IPS-18c (cell line): ENCODE data around the gene ITGA7.
A peak's percentile ranks its signal among the peaks of the same experiment; 100 is the strongest.

Experiments
- H3K4me3 ChIP-seq: 2 replicates; pipeline ENCODE4 v1.7.0; 2013; ENCODE audit warnings: low read depth, mild to moderate bottlenecking, low read length, moderate library complexity; ENCODE audit not compliant: insufficient read depth
- H3K9me3 ChIP-seq: one replicate; pipeline ENCODE4 v1.6.1; 2013; ENCODE audit warnings: mild to moderate bottlenecking, low read length, moderate library complexity; ENCODE audit not compliant: control insufficient read depth, insufficient read depth

ITGA7 gene

DNA sequence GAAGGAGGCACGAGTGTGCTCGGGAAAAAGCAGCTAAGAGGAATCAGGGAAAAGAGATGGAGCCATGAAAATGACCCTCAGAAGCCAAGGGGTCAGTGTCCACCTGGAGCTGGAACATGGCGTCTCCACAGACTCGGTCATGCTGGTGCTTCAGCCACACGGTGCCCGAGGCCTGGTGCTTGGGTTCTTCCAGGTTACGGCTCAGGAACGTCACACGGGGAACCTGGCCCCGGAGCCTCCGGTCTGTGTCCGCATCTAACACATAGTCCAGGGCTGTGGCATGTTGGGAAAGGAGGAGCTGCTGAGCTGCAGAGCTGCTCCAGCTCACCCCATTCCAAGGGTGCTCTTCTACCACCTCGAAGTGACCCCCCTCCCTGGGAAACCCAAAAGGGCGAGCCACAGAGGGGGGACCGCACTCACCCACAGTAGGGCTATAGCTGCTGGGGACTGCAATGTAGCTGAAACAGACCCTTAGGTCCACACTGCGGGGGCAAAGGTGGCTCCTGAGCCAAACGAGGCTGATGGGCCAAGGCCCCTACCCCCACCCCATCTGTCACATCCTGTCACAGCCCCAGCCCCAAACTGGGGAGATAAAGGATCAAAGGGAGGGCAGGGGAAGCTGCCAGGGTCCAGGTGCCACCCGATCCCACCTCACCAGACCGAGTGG is 10.8 kb downstream of the ITGA7 start:
- H3K9me3 ChIP-seq = no peaks in the 10 kb centered on the region

DNA sequence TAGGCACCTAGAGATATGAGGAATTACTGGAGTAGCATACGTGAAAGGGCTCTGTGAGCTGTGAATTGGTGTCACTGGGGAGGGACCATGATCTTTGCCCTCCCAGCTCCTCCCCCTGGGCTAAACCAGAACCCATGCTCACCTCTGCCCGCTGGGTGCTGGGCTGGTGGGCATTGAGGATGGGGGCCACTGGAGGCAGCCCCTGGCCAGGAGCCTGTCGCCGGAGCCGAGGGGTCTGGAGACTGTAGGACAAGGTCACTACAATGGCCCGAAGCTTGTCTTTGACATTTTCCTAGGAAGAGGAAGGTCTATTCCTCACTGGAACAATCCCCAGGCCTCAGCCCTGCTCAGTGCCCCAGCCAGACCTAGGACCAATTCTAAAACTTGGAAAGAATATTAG is 11.6 kb downstream of the ITGA7 start:
- Histone ChIP-seq H3K4me3 (no peak overlapping the region), H3K9me3 (no peaks in the 10 kb centered on the region)

More for the DNA sequence above, 10.8 kb downstream of the ITGA7 start:
- no peak overlapping the region for H3K4me3 ChIP-seq

- H3K9me3 ChIP-seq = no peaks in the 10 kb centered on the region
- H3K4me3 ChIP-seq = no peak overlapping the region
Observed at GRCh38 chr12:55695349-55695748, 12.4 kb downstream of the ITGA7 start.

- Histone ChIP-seq H3K4me3 (no peak overlapping the region), H3K9me3 (no peaks in the 10 kb centered on the region)
Observed at GRCh38 chr12:55694651-55695050, 13.1 kb downstream of the ITGA7 start.

- Histone ChIP-seq H3K9me3 (no peaks in the 10 kb centered on the region), H3K4me3 (no peak overlapping the region)
Observed at GRCh38 chr12:55694188-55694515, 13.6 kb downstream of the ITGA7 start.

GRCh38 chr12:55693323-55694187 is 14.1 kb downstream of the ITGA7 start:
- H3K4me3 ChIP-seq = no peak overlapping the region

GRCh38 chr12:55692631-55693322 is 14.9 kb downstream of the ITGA7 start:
- Histone ChIP-seq H3K4me3 (no peak overlapping the region), H3K9me3 (no peaks in the 10 kb centered on the region)

More at GRCh38 chr12:55693323-55694187, 14.1 kb downstream of the ITGA7 start:
- H3K9me3 ChIP-seq = no peaks in the 10 kb centered on the region

DNA sequence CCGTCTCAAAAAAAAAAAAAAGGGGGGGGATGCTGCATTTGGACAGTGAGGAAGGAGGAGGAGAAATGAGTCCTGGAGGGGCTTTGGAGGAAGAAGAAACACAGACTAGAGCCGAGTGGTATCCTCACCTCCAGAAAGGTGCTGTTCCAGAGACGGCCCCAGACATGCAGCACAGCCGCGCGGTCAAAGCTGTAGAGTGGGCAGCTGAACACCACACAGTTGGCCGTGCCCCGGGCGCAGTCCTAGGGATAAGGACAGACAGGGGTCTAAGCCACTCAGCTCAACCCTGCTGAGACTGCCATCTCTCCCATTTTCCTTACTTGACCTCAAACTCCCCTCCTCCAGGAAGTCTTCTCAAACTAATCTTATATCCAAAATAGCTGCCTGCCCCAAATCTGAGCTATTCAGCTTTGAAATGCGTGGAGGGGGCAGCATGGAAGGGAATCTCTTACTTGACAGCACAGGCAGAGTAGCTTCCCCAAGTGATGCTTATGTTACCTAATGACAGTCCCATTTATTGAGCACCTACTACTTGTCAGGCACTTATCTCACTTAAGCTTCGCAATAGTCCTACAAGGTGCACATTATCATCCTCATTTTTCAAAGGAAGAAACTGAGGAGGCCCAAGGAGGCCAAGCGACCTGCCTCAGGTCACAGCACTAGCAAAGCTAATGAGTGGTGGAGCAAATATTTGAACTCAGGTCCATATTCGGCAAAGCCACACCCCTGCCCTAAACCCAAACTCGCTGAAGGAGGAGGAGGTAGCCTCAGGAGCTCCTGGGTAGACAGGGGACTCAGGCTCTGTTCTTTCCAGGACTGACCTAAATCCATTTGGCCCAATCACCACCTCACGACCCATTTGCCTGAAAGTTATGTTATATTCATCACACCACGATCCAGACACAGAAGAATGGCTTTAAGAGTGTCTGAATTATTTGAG is 18.7 kb downstream of the ITGA7 start:
- H3K4me3 ChIP-seq = no peak overlapping the region

DNA sequence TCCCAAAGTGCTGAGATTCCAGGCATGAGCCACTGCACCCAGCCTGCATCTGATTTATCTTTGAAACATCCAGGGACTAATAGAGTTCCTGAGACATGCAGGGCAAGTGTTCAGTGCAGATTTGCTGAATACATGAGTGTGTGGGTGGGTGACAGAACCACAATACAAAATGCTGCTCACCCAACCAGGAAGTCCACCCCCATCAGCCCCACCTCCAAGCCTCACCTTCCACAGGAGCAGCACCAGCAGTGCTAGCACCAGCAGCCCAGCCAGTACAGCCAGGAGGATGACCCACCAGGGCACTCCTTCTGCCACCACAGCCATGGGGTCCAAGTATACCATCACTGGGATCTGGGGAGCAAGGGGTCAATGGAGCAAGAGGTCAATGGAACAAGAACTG is 20.0 kb downstream of the ITGA7 start:
- Histone ChIP-seq H3K4me3 (no peak overlapping the region), H3K9me3 (no peaks in the 10 kb centered on the region)

More for the DNA sequence above, 18.7 kb downstream of the ITGA7 start:
- H3K9me3 ChIP-seq = no peaks in the 10 kb centered on the region

DNA sequence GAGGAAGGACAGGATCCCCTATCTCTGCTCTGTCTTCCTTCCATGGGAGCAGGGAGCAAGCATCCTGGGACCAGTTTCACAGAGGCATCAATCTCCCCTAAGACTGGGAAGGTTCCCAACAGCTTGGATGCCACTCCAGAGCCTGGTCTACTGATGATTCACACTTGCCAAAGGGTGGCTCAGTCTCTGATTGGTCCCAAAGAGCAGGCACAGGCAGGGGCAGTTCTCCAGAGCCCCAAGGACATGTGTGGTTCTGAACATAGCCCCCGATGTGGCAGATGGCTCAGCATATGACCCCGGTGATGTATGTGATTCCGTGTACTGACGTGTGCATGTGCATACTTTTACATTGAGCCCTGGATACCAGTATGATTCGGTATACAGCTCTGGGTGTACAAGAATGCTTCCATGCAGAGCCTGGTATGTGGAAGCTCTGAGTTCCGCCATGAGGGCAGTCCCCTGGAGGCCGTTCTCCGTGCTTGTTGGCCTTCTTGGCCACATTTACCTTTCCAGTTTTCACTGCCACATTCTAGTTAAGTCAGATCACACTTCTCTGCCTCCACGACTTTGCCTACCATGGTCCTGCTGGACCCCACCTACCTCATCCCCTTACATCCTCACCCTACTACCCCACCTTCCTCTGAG is 21.2 kb downstream of the ITGA7 start:
- Histone ChIP-seq H3K9me3 (no peaks in the 10 kb centered on the region), H3K4me3 (no peak overlapping the region)

DNA sequence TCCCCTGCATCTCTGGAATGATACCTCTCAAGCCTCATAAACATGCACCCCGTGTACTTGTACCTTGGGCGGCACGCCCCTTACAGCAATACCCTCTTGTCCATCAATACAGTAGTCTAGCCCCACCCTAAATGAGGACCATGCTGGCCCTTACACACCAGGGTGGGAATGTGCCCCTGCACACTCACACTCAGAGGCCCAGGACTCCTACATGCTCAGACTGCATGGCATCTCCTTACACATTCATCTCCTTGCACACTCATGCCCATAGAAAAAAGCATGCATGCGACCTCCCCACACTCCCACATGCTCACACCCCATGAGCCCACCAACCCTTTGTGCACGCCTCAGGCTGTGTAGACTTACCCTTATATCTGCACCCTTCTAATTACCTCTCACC is 22.0 kb downstream of the ITGA7 start:
- Histone ChIP-seq H3K4me3 (no peak overlapping the region), H3K9me3 (no peaks in the 10 kb centered on the region)

DNA sequence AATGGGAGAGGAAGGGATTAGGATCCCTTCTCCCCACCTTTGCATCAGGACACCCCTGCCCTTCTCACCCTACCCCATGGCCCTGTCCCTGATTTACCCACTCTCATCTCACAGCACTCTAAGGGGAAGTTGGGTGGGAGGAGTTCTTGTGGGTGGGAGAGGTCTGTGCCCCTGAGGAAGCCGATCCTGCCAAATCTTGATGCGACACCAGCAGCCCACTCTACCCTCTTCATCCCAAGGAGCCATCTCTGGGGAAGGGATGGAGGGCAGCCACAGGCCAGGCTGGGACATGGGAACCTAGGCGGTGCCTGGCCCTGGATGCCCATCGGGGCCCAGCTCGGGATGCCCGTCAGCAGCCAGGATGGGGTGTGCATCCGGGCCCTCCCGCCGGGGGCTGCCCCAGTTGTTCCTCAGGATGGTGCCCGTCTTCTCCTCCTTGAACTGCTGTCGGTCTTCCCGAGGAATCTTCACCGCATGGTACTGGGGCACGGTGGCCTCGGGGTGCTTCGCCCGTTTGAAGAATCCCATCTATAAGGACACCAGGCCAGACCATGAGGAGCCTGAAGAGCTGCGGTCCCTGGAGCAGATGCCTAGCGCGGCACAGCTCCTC is 22.8 kb downstream of the ITGA7 start:
- Histone ChIP-seq H3K9me3 (no peaks in the 10 kb centered on the region), H3K4me3 (no peak overlapping the region)

DNA sequence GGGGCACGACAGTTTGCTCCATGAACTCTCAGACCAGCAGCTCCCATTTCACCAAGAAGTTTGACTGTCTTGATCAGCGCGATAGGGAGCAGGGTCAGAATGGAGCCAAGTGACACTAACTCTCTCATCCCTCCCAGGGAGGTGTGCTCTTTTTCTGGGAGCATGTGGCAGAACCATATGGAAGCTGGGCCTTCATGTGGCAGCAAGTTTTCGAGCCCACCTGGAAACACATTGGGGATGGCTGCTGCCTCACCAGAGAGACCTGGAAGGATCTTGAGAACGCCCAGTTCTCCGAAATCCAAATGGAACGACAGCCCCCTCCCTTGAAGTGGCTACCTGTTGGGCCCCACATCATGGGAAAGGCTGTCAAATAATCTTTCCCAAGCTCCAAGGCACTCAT is 24.0 kb downstream of the ITGA7 start:
- no peak overlapping the region for H3K4me3 ChIP-seq
- no peaks in the 10 kb centered on the region for H3K9me3 ChIP-seq

DNA sequence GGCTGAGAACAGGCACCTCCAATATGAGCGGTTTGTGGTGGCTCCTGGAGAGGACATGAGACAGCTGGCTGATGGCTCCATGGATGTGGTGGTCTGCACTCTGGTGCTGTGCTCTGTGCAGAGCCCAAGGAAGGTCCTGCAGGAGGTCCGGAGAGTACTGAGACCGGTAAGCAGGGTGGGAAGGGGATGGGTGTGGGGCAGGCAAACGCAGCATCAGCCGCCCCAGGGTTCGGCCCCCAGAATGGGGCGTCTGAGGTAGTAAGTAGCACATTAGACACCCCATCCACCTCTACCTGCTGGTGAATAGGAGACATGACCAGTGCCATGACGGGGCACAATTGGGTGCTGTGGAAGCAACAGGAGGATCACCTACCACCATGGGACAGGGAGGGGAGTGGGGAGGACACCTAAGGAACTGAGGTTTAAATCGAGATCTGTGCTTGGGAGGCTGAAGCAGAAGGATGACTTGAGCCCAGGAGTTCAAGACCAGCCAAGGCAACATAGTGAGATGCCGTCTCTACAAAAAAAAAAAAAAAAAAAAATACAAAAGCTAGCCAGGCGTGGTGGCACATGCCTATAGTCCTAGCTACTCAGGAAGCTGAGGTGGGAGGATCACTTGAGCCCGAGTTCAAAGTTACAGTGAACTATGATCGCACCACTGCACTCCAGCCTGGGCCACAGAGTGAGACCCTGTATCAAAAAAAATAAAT is 25.5 kb downstream of the ITGA7 start:
- H3K9me3 ChIP-seq = no peaks in the 10 kb centered on the region
- peak overlapping the region; percentile 38 for H3K4me3 ChIP-seq

DNA sequence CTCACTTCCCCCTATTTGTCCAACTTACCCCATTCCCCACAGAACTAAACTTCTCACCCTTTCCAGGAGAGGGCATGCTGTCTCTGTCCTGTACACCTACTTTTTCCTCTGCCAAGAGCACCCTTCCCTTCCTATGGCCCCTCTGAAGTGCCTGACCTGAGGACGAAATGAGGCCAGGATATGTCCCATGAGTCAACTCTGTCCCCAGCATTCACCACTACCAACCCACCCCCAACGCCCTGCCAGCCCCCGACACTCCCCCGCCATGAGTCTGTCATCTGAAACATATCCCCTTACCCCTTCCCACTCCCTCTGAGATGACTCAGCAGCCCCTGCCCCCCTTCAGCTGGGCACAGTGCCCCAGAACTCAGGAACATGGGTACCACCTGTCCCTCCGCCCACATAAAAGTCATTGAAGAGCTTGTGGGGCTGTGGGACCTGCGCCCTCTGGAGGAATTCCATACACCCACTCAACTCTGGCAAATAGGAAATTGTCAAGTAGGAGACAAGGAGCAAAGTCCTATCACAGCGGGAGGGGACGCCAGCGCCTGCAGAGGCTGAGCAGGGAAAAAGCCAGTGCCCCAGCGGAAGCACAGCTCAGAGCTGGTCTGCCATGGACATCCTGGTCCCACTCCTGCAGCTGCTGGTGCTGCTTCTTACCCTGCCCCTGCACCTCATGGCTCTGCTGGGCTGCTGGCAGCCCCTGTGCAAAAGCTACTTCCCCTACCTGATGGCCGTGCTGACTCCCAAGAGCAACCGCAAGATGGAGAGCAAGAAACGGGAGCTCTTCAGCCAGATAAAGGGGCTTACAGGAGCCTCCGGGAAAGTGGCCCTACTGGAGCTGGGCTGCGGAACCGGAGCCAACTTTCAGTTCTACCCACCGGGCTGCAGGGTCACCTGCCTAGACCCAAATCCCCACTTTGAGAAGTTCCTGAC is 26.3 kb downstream of the ITGA7 start:
- Histone ChIP-seq H3K9me3 (no peaks in the 10 kb centered on the region), H3K4me3 (peak overlapping the region; percentile 38)
